Urinary bladder (tissue), 4 donors: ENCODE results near the gene PCBD1. TPM values are rescaled to one million over a fixed set of nuclear protein-coding genes. Genes with fewer than 3 reads are reported as not detected.

Experiments
- DNase-seq: peaks from one replicate; pipeline ENCODE4 v3.0.0-alpha.2; 2015; ENCODE audit errors: extremely low spot score
- H3K27ac ChIP-seq: one replicate; pipeline ENCODE4 v1.5.1; 2013; ENCODE audit warnings: low read depth, mild to moderate bottlenecking, moderate library complexity
- H3K36me3 ChIP-seq: one replicate; pipeline ENCODE4 v1.6.1; 2013; ENCODE audit warnings: mild to moderate bottlenecking, moderate library complexity; ENCODE audit not compliant: insufficient read depth
- H3K4me1 ChIP-seq: one replicate; pipeline ENCODE4 v1.6.1; 2013; ENCODE audit warnings: mild to moderate bottlenecking, moderate library complexity; ENCODE audit not compliant: insufficient read depth
- H3K4me3 ChIP-seq: one replicate; pipeline ENCODE4 v1.5.1; 2013; ENCODE audit warnings: low read depth, low read length
- WGBS: extraction: QIAGEN DNeasy Blood & Tissue Kit; methylation state at CpG from one replicate; pipeline ENCODE4 v1.1.7; 2013; 5-methylcytosine and 5-hydroxymethylcytosine counted together
- polyA plus RNA-seq: library from polyadenylated mRNA; stranded (reverse); fragments of 200-250 nt; gene quantifications from one replicate; pipeline ENCODE4 v1.2.3, GENCODE V29; 2013
- total RNA-seq: library from RNA; depleted of rRNA; stranded (reverse); fragments of >200 nt; gene quantifications from one replicate; pipeline ENCODE4 v1.2.3, GENCODE V29; 2014
- donor health status: healthy with polysubstance abuse.
- donor health status: healthy.

The PCBD1 gene
- total and polyA plus RNA-seq, 2 donors, result 25.6 to 95.0 TPM

DNA sequence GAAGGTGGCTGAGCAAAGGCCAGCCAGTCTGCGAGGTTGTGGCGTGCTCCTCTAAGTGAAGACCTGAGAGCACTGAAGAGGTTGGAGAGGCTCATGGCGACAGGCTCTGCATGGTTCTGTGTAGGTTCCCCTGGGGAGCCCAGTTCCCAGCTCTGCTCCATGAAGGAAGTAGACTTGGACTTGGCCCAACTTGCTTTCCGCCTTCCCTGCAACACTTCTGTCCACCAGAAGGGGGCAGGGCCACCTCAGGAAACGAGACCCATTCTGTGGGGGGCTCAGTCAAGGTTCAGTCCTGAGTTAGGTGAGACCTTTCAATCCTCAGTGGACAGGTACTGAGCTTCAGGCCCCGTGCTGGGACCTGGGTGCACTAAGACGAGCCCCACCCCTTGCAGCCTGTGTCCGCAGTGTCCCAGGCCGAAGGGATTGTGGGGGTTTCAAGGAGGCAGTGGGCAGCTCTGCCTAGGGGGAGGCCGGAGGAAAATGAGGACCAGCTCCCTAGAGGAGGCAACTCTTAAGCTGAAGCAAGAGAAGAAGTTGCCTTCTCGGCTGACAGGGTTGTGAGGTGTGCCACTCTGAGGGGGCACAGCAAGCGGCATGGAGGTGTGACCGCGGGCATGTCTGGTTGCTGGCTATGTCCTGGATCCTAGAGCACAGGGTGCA, 15.0 kb upstream of the PCBD1 start:
- H3K27ac ChIP-seq, result no peak overlapping the region
- H3K4me1 ChIP-seq, result no peaks in the 10 kb centered on the region
- 62% methylated on average over 14 of the region's 14 CpGs for WGBS
- no peak for DNase-seq
- H3K36me3 ChIP-seq, result no peaks in the 10 kb centered on the region
- H3K4me3 ChIP-seq, result no peak overlapping the region

DNA sequence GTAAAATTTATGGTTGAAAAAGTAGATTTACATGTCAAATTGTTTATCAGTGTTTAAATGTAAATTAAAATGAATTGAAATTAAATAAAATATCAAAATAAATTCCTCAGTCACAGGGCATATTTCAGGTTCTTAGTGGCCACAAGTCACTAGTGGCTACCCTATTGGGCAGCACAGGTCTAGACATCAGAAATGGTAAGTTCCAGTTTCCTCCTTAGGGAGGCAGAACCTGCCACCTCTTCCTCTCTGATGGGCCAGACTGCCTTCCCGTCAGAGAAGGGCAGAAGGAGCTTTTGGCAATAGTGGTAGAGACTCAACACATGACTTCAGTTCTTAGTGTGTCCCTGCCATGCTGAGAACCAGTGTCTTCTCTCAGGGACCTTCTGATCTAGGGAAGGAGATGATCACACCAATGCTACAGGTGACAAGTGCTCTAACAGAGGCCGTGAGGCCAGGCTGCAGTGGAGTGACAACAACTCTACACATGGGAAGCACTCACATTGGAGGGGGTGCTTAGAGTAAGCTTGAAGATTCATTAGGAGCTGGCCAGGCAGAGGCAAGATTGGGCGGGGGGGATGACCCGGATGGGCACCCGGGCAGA, 14.4 kb upstream of the PCBD1 start:
- H3K27ac ChIP-seq, result no peak overlapping the region
- no peak for DNase-seq
- WGBS, result 76% methylated on average over 5 of the region's 5 CpGs
- no peaks in the 10 kb centered on the region for H3K4me1 ChIP-seq
- H3K36me3 ChIP-seq, result no peaks in the 10 kb centered on the region
- no peak overlapping the region for H3K4me3 ChIP-seq

DNA sequence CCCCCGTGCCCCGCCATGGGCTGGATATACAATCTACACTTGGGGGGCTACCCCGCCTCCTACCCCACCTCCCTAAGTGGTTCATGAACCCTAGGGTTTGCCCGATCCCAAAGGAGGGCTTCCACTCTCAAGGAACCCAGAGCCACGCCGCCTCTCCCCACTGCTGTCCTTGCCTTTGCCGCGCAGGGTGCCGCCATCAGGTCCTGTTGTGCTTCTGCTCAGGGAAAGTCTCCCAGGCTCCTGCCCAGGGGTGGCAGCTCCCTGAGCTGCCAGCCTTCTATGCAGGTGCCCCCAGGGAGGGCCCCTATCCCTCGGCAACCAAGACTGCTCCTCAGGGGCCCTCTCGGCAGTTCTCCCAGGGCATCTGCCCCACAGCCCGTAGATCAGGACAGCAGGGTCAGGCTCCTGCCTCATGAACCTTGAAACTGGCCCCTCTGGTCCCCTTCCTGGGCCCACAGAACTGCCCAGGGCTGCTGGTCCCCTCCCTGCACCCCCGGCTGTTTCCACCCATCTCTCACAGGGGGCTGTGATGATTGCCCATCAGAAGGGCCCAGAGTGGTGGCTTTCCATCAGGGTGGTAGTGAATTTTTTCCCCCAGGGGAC, 13.0 kb upstream of the PCBD1 start:
- Histone ChIP-seq H3K27ac (no peak overlapping the region), H3K36me3 (no peaks in the 10 kb centered on the region), H3K4me1 (no peaks in the 10 kb centered on the region), H3K4me3 (no peak overlapping the region)
- 89% methylated on average over 13 of the region's 13 CpGs for WGBS
- no peak for DNase-seq

DNA sequence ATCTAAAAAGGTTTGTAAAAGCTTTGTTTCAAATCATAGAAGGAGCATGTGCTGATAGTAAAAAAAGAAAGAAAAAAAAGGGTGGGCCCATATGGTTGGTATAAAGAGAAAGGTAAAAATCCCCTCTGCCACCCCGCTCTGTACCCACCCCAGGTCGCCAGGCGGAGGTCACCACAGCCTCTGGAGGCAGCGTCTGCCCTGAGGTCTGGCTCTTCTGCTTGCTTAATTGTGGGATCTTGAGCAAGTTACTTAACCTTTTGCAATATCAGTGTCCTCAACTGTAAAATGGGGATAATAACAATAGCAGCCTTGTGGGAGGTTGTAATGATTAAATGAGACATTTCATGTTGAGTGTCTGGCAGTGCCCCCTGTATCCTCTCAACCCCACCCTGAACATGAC, 10.7 kb upstream of the PCBD1 start:
- no peaks in the 10 kb centered on the region for H3K36me3 ChIP-seq
- no peak overlapping the region for H3K4me3 ChIP-seq
- H3K27ac ChIP-seq, result no peak overlapping the region
- no peak for DNase-seq
- WGBS, result 90% methylated on average over 4 of the region's 4 CpGs
- H3K4me1 ChIP-seq, result no peaks in the 10 kb centered on the region

DNA sequence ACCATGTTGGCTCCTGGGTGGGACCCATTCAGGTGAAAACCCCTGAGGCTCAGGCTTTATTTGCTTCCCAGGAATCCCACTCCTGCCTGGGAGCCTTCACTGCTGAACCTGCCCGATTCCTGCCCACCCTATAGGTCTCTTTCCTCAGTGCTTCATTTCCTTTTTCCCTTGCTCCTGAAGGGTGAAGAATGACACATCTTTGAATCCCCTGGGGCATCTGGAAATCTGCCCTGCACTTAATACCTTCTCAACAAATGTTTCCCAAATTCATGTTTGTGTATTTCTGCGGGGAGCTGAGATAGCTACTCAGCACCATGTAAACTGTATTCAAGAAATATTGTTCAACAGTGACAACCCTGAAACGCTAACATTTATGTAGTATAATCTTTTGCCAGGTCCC, 10.3 kb upstream of the PCBD1 start:
- 75% methylated on average over 3 of the region's 3 CpGs for WGBS
- Histone ChIP-seq H3K27ac (no peak overlapping the region), H3K4me1 (no peaks in the 10 kb centered on the region), H3K4me3 (no peak overlapping the region), H3K36me3 (no peaks in the 10 kb centered on the region)
- no peak for DNase-seq

DNA sequence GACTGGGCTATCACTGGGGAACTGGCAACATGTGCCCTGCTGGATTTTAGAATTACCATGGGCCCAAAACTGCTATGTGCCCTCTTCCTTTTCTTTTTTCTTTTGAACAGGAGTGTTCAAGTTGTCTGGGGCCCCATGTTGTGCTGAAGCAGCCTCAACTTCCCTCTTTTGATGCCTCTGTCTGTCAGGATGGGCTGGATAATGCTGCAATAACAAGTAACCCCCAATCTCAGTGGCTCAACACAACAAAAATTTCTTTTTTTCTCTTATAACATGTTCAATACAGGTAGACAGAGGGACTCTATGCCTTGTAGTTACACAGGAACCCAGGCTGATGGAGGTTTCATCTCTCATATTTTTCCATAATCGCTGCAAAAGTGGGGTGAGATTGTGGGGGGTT, 8.2 kb upstream of the PCBD1 start:
- H3K27ac ChIP-seq, result no peak overlapping the region
- WGBS, result 94% methylated on average over 1 of the region's 1 CpG
- no peaks in the 10 kb centered on the region for H3K36me3 ChIP-seq
- DNase-seq, result no peak
- H3K4me1 ChIP-seq, result no peaks in the 10 kb centered on the region
- no peak overlapping the region for H3K4me3 ChIP-seq

DNA sequence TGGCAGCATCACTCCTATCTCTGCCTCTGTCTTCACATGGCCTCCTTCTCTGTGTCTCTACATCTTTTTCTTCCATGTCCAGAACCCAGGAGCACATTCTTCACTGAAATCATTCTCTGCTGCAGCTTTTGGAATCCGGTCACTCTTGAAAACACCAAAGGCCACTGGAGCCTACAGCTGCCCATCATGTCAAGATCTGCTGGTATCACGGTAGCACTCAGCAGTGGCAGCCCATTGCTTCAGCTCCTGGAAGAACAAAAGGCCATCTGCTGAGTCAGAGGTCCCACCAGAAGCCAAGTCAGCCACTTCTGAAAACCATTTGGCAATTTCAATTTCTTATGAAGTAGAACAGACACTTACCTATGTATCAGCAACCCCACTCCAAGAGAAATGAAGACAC, 6.1 kb upstream of the PCBD1 start:
- H3K36me3 ChIP-seq, result no peaks in the 10 kb centered on the region
- no peaks in the 10 kb centered on the region for H3K4me1 ChIP-seq
- no peak overlapping the region for H3K27ac ChIP-seq
- H3K4me3 ChIP-seq, result no peak overlapping the region
- WGBS, result 98% methylated on average over 2 of the region's 2 CpGs
- no peak for DNase-seq

DNA sequence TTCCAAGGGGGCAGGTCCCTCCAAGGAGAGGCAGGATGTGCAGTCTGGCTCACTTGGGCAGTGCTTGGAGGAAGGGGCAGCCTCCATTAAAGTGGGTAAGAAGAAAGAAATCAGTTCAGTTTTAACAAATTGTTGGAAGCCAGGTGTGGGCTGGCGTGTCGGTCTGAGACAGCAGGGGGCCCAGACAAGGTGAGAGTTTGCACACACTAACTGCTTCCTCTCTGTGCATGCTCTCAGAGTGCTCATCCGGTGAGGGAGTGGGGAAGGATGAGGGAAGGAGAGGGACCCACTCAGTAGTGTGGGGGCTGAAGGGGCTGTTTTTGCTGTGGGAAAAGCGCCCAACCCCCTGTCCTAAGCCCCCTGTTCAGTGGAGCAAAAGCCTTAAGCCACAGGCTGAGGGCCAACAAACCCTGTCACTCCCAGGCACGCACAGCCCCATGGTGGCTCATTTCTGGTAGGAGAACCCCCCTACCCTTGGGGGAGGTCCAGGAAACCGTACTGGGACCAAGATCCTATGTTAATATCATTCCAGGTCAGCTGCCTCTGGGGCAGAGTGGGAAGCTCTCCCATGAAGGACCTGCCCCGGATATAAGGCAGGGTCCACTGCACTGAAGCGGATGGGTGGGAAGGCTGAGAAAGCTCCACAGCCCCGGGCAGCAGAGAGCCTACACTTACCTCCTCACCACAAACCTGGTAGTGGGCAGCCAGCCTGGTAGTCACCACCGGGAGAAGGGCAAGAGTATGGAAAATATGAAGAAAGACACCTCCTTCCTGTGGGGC, 5.1 kb upstream of the PCBD1 start:
- 86% methylated on average over 10 of the region's 10 CpGs for WGBS
- no peaks in the 10 kb centered on the region for H3K4me1 ChIP-seq
- no peak for DNase-seq
- no peak overlapping the region for H3K27ac ChIP-seq
- no peak overlapping the region for H3K4me3 ChIP-seq
- no peaks in the 10 kb centered on the region for H3K36me3 ChIP-seq

DNA sequence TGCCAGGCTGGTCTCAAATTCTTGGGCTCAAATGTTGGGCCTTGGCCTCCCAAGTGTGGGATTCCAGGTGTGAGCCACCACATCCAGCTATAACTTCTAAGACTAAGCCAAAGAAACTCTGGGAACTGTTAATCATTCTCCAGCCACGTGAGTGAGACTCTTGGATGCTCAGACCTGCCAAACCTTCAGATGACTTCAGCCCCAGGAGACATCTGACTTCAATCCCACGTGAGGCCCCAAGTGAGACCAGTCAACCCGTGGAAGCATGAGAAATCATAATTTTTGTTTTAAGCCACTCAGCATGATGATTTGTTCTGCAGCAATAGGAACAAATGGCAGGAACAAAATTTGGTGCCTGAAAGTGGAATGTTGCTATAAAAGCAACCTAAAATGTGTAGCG, 4.3 kb upstream of the PCBD1 start:
- DNase-seq, result no peak
- Histone ChIP-seq H3K4me3 (no peak overlapping the region), H3K36me3 (no peaks in the 10 kb centered on the region), H3K4me1 (no peaks in the 10 kb centered on the region), H3K27ac (no peak overlapping the region)
- WGBS, result 92% methylated on average over 4 of the region's 4 CpGs

DNA sequence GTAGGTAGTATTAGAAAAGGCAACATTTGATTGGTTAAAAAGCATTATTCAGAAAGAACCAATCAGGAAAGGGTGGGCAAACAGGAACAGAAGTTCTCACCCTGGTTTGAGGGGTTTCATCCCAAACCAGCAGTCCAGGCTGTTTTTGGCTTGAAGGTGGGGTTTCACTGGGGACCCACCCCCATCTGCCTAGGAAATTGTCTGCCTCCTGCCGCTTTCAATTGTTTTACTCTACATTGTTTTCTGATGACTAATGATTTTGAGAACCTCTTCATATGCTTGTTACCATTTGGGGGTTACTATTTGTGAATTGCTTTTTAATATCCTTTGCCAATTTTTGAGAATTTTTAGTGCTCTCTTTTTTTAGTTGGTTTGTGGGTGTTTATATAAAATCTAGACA, 3.3 kb upstream of the PCBD1 start:
- no peak for DNase-seq
- Histone ChIP-seq H3K4me1 (no peaks in the 10 kb centered on the region), H3K27ac (no peak overlapping the region), H3K4me3 (no peak overlapping the region), H3K36me3 (no peaks in the 10 kb centered on the region)
- 69% methylated on average over 1 of the region's 1 CpG for WGBS

DNA sequence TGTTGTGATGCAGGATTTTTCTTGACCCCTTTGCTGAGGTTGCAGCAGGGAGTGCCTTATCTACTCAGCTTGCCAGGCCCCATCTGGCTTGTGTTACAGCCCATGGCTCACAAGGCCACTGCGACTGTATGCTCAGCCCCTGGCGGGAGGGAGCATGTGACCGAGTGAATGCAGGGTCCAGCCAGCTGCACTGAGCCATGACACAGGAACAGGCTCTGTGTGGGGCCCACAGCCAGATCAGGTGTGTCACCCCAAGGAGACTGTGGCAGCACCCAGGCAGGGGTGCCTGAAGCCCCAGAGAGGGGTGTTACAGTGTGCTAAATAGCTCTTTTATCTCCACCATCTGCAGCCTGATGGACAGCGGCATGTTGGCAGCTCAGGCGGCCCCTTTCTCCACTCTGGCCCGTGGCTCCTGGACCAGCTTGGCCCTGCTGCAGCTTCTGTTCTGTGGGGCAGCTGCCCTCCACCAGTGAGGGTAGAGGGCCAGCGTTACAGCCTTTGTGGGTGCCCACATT, 2.6 kb upstream of the PCBD1 start:
- 69% methylated on average over 7 of the region's 7 CpGs for WGBS
- H3K27ac ChIP-seq, result no peak overlapping the region
- no peaks in the 10 kb centered on the region for H3K4me1 ChIP-seq
- no peak overlapping the region for H3K4me3 ChIP-seq
- no peaks in the 10 kb centered on the region for H3K36me3 ChIP-seq
- DNase-seq, result no peak

DNA sequence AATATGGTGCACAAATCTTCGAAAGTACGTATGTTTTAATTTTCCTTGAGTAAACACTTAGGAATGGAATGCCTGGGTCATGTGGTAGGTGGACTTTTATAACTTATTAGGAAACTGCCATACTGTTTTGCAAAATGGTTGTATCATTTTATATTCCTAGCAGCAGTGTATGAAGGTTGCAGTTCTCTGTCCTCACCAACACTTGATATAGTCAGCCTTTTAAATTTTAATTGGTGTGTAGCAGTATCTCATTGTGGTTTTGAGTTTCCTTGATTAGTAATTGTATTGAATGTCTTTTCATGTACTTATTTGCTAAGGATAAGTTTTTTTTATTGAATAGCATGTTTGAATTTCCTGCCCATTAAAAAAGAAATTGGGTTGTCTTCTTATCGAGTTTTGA, 926 bp upstream of the PCBD1 start:
- no peaks in the 10 kb centered on the region for H3K36me3 ChIP-seq
- 85% methylated on average over 3 of the region's 3 CpGs for WGBS
- H3K4me1 ChIP-seq, result no peaks in the 10 kb centered on the region
- H3K27ac ChIP-seq, result no peak overlapping the region
- DNase-seq, result no peak
- H3K4me3 ChIP-seq, result no peak overlapping the region

DNA sequence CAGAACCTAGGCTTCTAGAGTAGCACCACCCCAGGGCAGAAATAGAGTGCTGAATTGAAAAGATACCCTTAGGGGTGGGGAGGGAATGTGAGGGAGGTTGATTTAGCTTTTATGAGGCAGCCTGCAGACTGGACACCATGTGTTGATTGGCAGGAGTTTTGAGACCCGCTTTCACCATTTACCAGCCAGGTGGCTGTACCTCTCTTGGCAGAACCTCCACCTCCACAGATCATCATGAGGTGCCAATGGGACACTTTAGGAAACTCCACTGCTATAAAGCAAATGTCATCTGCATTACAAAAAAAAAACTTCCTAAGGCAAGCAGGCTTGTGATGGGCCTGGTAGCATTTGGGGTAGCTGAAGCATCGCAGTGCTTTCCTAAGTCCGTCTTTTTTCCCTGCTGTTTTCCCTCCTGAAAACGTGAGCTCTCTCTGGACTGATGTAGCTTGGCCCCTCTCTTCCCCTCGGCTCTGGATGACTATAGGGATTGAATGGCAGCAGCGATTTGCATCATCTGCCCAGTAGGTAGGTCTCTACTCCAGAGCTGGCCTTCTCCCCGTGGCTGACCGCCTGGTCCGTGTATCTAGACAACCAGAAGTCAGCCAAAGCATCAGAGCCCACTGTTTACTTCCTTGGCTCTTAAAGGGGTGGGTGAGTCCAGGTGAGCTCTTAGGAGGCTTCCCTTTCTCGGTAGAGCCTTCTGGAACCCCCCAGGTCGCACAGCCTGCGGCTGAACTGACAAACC, 1.3 kb downstream of the PCBD1 start:
- peak overlapping the region; percentile 69 for H3K4me3 ChIP-seq
- no peak for DNase-seq
- H3K4me1 ChIP-seq, result no peaks in the 10 kb centered on the region
- no peaks in the 10 kb centered on the region for H3K36me3 ChIP-seq
- 58% methylated on average over 12 of the region's 12 CpGs for WGBS
- peak overlapping the region; percentile 57 for H3K27ac ChIP-seq
